ENCODE data around the gene STARD3NL. TPM values are rescaled to one million over a fixed set of nuclear protein-coding genes. Genes with fewer than 3 reads are reported as not detected.

Gene STARD3NL
- total and polyA plus RNA-seq, 2 experiments from 2014 or later, result 65.1 to 84.8 TPM

DNA sequence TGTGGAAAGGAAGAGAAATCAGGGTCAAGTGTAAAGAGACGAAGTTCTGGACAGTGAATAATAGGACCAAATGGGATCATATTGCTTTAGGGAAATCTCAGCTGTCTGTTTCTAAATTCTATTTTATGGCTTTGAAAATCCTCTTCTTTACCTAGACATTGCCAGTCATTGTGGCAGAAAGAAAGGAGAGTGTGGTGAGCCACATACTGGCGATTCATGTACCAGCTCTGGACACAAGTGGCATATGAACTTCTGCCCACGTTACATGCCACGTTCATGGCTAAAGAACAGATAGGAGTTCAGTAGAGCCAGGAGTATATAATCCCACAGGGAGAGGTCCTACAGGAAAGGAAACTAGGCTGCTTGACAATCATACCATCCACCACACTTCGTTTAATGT is 28.0 kb downstream of the STARD3NL start:
- Histone ChIP-seq H3K79me2 (peaks cover 20% of the 10 kb centered on the region), H3K9me2 (replicated peaks; ENCODE audit: insufficient read depth) (no peaks in the 10 kb centered on the region), H3K4me3 (no peak overlapping the region), H4K20me1 (ENCODE audit: insufficient read depth, poor library complexity, severe bottlenecking) (peaks cover 4% of the 10 kb centered on the region), H3K36me3 (replicated peaks; ENCODE audit: insufficient read depth, low read depth) (no peaks in the 10 kb centered on the region), H3K27ac (no peak overlapping the region), H3K4me2 (no peak overlapping the region), H2AFZ (no peak overlapping the region), H3K27me3 (no peaks in the 10 kb centered on the region), H3K4me1 (ENCODE audit: insufficient read depth) (no peaks in the 10 kb centered on the region), H3K9me3 (ENCODE audit: low read depth) (no peaks in the 10 kb centered on the region)
- TF ChIP-seq EZH2 (IDR thresholded peaks at IDR 0.05; ENCODE audit: borderline replicate concordance), result no peak
- TF ChIP-seq, protein P1, sequence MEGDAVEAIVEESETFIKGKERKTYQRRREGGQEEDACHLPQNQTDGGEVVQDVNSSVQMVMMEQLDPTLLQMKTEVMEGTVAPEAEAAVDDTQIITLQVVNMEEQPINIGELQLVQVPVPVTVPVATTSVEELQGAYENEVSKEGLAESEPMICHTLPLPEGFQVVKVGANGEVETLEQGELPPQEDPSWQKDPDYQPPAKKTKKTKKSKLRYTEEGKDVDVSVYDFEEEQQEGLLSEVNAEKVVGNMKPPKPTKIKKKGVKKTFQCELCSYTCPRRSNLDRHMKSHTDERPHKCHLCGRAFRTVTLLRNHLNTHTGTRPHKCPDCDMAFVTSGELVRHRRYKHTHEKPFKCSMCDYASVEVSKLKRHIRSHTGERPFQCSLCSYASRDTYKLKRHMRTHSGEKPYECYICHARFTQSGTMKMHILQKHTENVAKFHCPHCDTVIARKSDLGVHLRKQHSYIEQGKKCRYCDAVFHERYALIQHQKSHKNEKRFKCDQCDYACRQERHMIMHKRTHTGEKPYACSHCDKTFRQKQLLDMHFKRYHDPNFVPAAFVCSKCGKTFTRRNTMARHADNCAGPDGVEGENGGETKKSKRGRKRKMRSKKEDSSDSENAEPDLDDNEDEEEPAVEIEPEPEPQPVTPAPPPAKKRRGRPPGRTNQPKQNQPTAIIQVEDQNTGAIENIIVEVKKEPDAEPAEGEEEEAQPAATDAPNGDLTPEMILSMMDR (IDR thresholded peaks at IDR 0.05; ENCODE audit: poor library complexity), result no peak
- TF ChIP-seq EZH2phosphoT487 (IDR thresholded peaks at IDR 0.05; ENCODE audit: low read depth, severe bottlenecking, unreplicated experiment), result no peak
- no peak for DNase-seq (ENCODE audit: low spot score)
- WGBS (ENCODE audit: low lambda C conversion rate, missing lambda C conversion rate), result 95% methylated on average over 5 of the region's 5 CpGs

DNA sequence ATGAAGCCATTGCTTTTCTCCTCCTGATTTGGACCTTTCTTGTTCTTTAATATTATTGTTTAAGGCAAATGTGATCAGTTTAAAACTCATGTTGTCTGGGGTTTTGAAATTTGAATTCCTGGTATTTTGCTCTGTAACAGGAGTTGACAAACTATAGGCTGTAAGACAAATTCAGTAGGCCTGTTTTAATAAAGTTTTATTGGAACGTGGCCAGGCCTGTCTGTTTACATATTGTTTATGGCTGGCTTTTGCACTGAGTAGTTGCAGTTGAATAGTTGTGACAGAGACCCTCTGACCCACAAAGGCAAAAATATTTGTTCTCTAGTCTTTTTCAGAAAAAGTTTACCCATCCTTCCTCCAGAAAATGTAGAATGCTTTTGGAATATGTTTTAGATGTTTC is 29.8 kb downstream of the STARD3NL start:
- no peaks in the 10 kb centered on the region for H3K9me3 ChIP-seq (ENCODE audit: low read depth)
- DNase-seq (ENCODE audit: low spot score), result no peak
- no peaks in the 10 kb centered on the region for H3K27me3 ChIP-seq
- no peak overlapping the region for H3K27ac ChIP-seq
- no peaks in the 10 kb centered on the region for H3K36me3 ChIP-seq (replicated peaks; ENCODE audit: insufficient read depth, low read depth)
- 80% methylated on average over 1 of the region's 1 CpG for WGBS (ENCODE audit: low lambda C conversion rate, missing lambda C conversion rate)
- no peaks in the 10 kb centered on the region for H3K4me1 ChIP-seq (ENCODE audit: insufficient read depth)
- H3K4me2 ChIP-seq, result no peak overlapping the region
- H2AFZ ChIP-seq, result no peak overlapping the region
- H3K4me3 ChIP-seq, result no peak overlapping the region
- TF ChIP-seq, protein P1 (IDR thresholded peaks at IDR 0.05; ENCODE audit: poor library complexity), result no peak
- TF ChIP-seq EZH2 (IDR thresholded peaks at IDR 0.05; ENCODE audit: borderline replicate concordance), result no peak
- H4K20me1 ChIP-seq (ENCODE audit: insufficient read depth, poor library complexity, severe bottlenecking), result no peaks in the 10 kb centered on the region
- H3K9me2 ChIP-seq (replicated peaks; ENCODE audit: insufficient read depth), result no peaks in the 10 kb centered on the region
- H3K79me2 ChIP-seq, result peaks cover 6% of the 10 kb centered on the region

DNA sequence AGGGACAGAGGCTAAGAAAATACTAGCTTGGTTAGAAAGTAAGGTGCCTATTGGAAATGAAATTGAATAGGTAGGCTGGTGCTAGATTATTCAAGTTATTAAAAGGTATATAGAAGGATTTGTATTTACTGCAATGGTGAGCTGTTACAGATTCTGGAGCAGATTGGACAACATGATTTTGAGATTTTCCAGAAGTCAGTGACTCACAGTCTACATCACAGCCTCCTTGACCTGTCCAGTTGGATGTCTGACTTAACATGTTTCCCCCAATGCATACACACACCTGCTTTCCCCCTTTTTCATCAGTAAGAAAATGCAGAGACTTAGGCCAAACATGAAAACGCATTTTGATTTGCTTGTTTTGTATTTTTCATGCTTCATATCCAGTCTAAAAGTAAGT is 33.4 kb downstream of the STARD3NL start:
- Histone ChIP-seq H3K27me3 (no peaks in the 10 kb centered on the region), H2AFZ (no peak overlapping the region), H3K79me2 (no peaks in the 10 kb centered on the region), H3K36me3 (replicated peaks; ENCODE audit: insufficient read depth, low read depth) (no peaks in the 10 kb centered on the region), H4K20me1 (ENCODE audit: insufficient read depth, poor library complexity, severe bottlenecking) (no peaks in the 10 kb centered on the region), H3K27ac (no peak overlapping the region), H3K4me2 (no peak overlapping the region), H3K9me3 (ENCODE audit: low read depth) (no peaks in the 10 kb centered on the region), H3K9me2 (replicated peaks; ENCODE audit: insufficient read depth) (no peaks in the 10 kb centered on the region), H3K4me1 (ENCODE audit: insufficient read depth) (peaks cover 12% of the 10 kb centered on the region), H3K4me3 (no peak overlapping the region)
- TF ChIP-seq, protein P1 (IDR thresholded peaks at IDR 0.05; ENCODE audit: poor library complexity), result no peak
- WGBS (ENCODE audit: low lambda C conversion rate, missing lambda C conversion rate), result 100% methylated on average over 1 of the region's 1 CpG
- no peak for DNase-seq (ENCODE audit: low spot score)

DNA sequence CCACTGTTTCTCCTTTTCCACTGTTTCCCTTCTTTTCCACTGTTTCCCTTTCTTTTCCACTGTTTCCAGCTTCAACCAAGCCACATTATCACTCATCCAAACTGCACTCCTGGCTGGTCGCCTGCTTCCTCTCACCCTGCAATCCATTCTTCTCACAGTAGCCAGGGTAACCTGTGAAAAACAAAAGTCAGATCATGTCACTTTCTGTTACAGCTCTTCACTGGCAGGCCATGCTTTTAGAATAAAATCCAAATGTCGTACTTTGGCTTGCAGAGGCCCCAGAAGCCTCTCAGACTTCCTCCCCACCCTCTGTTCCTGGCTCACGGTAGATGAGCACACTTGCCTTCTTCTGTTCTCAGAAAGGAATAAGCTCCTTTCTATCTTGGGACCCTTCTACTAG is 33.9 kb downstream of the STARD3NL start:
- H3K36me3 ChIP-seq (replicated peaks; ENCODE audit: insufficient read depth, low read depth), result no peaks in the 10 kb centered on the region
- no peak overlapping the region for H3K27ac ChIP-seq
- TF ChIP-seq EZH2phosphoT487 (IDR thresholded peaks at IDR 0.05; ENCODE audit: low read depth, severe bottlenecking, unreplicated experiment) (no peak), EZH2 (IDR thresholded peaks at IDR 0.05; ENCODE audit: borderline replicate concordance) (no peak)
- TF ChIP-seq, protein P1 (IDR thresholded peaks at IDR 0.05; ENCODE audit: poor library complexity), result no peak
- H2AFZ ChIP-seq, result no peak overlapping the region
- H3K27me3 ChIP-seq, result no peaks in the 10 kb centered on the region
- H3K79me2 ChIP-seq, result no peaks in the 10 kb centered on the region
- no peaks in the 10 kb centered on the region for H3K9me3 ChIP-seq (ENCODE audit: low read depth)
- no peaks in the 10 kb centered on the region for H4K20me1 ChIP-seq (ENCODE audit: insufficient read depth, poor library complexity, severe bottlenecking)
- H3K9me2 ChIP-seq (replicated peaks; ENCODE audit: insufficient read depth), result no peaks in the 10 kb centered on the region
- H3K4me2 ChIP-seq, result no peak overlapping the region
- peaks cover 12% of the 10 kb centered on the region for H3K4me1 ChIP-seq (ENCODE audit: insufficient read depth)
- 81% methylated on average over 3 of the region's 3 CpGs for WGBS (ENCODE audit: low lambda C conversion rate, missing lambda C conversion rate)
- no peak for DNase-seq (ENCODE audit: low spot score)
- no peak overlapping the region for H3K4me3 ChIP-seq

All from hepatocyte (in vitro differentiated cells).